ENCODE results near the gene PWP2.

Gene PWP2

DNA sequence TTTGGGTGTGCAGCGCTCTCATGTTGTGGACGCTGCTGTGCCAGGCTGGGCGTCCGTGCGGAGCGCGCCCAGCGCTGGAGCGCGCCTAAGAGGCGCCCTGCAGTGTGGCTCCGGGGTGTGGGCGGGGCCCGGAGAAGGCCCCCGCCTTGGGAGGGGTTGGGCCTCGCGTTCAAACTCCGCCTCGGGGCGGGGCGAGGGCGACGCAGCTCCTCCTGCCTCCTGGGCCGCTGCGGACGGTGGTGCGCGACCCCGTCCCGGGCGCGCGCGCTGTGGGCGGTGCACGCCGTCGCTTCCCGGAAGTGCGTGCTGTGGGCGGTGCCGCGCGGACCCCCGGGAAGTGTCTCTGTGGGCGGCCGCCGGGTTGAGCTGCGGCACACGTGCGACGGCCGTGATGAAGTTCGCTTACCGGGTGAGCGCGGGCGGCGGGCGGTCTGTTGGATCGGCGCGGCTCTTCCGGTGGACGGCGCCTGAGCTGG is at the start of gene PWP2:
PWP2 (plus strand) TSS at position 374 of the 476 bp plus-strand sequence; CDS start at position 392, 18 bp downstream.
- DNase-seq = peak; percentile 27

DNA sequence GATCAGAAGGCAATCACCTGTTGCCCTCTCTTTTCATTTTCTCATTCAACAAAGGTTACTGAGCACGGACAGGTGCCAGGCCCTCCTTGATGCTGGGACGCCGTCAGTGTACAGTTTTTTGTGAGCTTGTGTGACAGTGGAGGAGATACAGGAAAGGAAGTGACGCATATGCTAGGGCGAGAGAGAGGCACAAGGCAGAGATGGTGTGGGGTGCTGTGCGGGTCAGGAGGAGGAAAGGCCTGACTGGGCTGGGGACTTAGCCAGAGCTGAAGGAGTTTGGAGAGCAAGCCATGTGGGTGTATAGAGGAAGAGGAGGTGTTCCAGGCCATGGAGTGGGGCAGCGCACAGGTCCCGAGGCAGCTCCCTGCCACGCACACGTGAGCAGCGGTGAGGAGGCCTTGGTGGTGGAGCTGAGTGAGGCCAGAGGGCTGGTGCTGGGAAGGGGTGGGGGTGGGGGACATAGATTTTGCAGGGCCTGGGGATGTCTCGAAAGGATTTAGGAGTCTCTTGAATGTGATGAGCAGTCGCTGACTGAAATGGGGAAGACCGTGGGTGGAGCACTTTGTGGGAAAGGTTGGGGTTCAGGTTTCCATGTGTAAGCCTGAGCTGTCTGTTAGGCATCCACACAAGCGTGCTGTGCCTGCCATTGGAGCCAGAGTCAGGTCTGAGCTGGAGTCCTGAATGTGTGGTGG is 49.1 kb upstream of the PWP2 start:
- DNase-seq = no peak

DNA sequence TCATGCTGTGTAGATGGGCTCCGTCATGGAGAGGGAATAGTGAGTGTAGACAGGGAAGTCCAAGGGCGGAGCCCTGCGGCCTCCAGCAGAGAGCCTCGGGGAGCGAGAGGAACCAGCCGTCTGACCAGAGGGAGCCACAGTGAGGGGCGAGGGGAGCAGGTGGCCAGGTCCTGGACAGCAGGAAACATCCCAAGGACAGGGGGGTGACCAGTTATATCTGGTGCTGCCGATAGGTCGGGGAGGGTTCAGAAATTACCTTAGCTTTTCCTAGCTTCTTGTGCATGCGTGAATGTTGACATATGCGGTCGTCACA is 48.6 kb upstream of the PWP2 start:
- no peak for DNase-seq

- no peak for DNase-seq
Measured at GRCh38 chr21:44058981-44059380, 48.2 kb upstream of the PWP2 start.

GRCh38 chr21:44059710-44060109 is 47.5 kb upstream of the PWP2 start:
- DNase-seq = no peak

- no peak for DNase-seq
Measured at GRCh38 chr21:44062380-44062779, 44.8 kb upstream of the PWP2 start.

DNA sequence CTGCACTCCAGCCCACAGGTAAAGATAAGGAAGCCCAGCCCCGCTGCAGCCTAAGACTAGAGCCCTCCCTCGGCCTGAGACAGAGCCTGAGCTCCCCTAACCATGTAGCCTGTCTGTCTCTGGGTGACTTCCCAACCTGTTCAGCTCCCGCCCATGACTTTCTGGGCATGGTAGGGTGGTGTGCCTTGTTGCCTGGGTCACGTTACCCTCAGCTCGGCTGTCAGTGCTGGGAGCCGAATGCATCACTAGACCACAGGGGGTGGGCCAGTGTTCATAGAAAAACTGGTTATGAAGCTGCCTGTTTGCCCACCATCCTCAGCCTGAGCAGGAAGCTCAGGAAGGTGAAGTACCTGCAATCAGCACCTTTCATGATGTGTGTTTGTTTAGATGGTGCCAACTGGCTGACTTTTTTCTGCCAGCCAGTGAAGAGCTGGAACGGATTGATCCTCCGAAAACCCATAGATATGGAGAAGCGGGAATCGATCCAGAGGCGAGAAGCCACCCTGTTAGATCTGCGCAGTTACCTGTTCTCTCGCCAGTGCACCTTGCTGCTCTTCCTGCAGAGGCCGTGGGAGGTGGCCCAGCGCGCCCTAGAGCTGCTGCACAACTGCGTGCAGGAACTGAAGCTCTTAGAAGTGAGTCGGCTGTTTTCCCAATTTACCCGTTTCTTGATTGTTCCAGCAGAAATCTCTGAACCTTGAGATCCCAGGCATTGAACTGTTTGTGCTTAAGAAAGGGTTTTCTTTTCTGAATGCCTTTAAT is 43.9 kb upstream of the PWP2 start:
- DNase-seq = no peak

DNA sequence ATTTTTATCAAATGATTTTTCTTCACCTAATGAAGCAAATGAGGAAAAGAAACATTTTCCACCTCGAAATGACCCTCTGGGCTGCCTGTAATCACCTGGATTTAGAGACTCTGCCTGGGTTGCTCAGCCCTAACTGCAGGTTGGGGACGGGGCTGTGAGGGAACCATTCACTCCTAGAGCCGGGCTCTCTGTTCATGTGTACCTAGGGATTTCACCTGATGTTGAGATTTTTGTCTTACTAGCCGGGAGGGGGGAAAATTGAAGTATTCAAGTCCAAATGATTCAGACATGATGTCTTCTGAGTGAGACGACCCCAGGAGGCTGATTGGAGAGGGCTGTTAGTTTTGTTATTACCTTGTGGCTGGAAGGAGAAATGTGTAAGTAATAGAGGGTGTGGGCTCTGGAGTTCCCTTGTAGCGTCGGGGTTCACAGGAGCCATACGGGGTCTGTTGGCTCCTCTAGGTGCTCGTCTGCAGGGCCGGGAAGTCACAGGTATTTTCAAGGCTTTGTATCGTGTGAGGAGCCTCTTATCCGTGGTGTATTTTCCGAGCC is 42.3 kb upstream of the PWP2 start:
- DNase-seq = no peak

DNA sequence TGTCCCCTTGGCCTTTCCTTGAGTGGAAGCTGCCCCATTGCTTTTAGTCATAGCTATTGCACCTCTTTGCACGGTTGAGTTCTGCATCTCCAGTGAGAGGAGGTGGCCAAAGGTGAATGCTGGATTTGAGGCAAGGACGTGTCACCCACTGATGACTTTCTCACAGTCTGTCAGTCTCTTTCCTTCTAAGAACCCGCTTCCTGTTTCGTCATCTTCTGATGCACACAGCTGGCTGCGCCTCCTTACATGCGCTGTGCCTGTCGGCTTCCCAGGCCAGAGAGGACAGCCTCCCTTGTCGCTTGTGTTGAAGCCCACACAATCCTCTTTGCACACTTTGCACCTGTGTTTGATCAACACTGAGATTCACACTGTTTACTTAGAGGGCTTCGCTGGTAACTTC is 41.8 kb upstream of the PWP2 start:
- peak; percentile 84 for DNase-seq

GRCh38 chr21:44066116-44066515 is 41.1 kb upstream of the PWP2 start:
- DNase-seq = no peak

DNA sequence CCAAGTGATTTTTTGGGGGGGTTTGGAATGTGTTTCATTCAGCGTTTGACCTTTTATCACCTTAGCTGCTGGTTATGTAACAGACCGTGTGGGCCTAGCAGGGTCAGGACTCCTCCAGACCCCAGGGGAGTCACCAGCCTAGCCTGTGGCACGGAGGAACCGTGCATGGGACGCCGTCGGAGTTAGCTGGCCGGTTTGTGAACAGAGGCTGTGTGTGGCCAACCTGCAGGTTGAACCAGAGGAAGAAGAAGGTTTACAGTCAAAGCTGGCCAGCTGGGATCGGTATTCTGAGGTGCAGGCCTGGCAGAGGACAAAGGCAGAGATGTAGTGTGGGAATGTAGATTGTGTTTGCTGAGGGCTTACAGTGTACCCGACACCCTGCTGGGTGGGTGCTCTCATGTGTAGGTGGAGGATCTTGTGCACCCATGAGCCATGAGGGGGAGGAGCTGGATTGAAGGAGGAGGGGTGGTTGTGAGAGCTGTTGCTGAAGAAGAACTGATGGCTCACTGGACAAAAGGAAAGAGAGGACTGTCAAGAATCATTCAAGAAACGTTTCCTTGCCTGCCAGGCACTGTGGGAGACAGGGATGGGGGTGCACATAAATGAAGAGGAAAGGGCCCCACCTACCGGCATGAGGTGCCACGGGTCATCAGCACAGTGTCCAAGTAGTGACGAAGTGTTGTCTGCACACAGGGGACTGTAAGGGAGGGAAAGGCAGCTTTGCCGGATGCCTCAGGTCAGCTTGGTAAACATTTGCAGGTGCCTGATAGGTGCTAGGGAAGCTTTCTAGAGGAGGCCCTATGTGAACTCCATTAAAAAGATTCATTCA is 40.0 kb upstream of the PWP2 start:
- no peak for DNase-seq

DNA sequence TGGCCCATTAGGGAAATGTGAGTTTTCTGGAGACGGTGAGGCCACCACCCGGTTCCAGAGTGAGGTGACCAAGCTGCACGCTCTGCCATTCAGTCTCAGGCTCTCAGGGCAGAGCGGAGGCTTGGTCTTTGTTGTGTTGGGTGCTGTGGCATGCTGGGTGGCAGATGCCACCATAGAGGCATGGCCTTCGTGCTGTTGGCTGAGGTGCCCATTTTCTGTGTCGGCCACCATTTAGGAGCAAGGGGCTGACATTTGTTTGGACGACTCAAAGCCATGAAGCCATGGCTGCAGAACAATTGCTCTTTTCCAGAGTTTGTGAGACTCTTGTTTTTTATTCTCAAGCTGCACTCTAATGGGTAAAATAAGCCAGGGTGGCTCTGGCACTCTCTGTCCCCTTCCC is 36.8 kb upstream of the PWP2 start:
- no peak for DNase-seq

GRCh38 chr21:44071359-44072104 is 35.7 kb upstream of the PWP2 start:
- no peak for DNase-seq

DNA sequence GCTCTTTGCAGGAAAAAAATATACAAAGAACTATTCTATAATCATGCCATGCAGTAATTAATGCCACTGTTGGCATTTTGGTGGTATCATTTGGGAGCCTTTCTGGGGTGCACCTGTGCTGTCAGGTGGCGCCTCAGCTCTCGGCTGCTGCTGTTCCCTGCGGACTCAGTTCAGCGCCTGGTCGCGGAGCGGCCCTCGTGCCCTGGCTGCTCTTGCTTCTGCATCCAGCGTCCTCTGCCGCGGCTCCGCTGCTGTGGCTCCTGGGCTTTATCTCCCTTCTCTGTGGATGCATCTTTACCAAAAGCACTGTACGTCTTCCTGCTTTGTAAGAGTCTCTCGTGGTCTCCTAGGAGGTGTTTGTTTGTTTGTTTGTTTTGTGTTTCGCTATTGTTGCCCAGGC is 35.1 kb upstream of the PWP2 start:
- DNase-seq = no peak

- no peak for DNase-seq
Measured at GRCh38 chr21:44074315-44074958, 32.8 kb upstream of the PWP2 start.

DNA sequence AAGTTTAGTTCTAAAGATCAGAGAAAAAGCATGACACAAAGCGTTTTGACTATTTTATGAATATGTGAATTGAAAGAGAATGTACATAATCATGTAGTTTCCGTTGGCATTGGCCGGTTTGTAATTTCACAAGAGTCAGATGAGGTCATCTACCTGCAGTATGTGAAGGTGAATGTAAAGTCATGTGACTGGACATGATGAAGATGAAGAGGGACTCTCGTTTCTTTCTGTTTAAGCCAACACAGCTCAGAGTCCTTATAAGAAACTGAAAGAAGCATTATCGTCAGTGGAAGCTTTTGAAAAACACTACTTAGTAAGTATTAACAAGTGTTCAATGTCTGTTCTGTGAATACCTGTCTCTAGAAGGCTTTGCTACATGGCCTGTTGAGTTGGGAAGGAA is 30.9 kb upstream of the PWP2 start:
- no peak for DNase-seq

DNA sequence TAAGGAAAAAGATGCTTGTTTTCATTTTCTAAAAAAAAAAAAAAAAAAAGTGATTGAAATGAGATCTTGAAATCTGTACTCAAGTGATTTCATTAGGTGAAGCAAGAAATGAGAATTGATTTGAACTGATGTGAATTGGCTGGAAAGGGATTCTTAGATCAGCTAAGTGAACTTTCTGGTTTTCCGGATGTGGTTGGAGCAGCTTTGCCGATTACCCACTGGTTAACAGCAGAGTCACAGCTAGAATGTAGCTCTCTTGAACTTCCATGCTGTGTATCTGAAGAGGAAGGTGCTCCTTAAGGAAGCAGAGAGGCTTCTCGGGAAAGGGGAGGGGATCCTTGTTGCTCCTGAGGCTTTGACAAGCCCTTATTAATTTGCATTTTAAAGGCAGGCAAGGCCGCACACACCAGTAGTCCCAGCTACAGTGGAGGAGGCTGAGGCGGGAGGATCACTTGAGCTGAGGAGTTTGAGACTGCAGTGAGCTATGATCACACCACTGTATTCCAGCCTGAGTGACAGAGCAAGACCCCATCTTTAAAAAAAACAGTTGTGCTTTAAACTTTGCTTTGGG is 28.7 kb upstream of the PWP2 start:
- no peak for DNase-seq

DNA sequence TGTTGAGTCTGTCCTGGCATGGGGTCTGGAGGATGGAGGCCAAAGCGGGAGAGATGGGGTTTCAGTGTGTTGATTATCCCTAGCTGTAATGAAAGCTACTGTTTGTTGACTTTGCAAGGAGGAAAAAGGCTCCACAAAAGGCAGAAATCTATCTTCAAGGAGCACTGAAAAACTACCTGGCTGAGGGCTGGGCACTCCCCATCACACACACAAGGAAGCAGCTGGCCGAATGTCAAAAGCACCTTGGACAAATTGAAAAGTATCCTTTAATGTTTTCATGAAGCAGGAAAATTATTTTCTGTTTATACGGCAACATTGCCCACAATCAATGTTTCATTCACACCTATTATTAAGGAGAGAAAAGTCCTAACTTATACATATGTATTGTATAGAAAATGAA is 27.8 kb upstream of the PWP2 start:
- no peak for DNase-seq

DNA sequence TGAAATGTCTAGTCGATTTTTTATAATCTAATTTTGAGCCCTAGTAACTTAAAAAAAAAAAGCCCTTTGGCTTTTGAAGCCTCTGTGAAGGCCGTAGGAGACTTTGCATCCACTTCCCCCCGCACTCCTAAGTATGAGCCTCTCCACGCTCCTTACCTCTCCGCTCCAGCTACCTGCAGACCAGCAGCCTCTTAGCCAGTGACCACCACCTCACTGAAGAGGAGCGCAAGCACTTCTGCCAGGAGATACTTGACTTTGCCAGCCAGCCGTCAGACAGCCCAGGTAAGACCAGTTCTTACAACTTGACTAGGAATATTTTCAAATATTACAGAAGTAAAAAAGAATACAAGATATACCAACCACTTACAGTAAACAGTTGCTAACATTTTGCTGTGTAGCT is 27.4 kb upstream of the PWP2 start:
- no peak for DNase-seq

DNA sequence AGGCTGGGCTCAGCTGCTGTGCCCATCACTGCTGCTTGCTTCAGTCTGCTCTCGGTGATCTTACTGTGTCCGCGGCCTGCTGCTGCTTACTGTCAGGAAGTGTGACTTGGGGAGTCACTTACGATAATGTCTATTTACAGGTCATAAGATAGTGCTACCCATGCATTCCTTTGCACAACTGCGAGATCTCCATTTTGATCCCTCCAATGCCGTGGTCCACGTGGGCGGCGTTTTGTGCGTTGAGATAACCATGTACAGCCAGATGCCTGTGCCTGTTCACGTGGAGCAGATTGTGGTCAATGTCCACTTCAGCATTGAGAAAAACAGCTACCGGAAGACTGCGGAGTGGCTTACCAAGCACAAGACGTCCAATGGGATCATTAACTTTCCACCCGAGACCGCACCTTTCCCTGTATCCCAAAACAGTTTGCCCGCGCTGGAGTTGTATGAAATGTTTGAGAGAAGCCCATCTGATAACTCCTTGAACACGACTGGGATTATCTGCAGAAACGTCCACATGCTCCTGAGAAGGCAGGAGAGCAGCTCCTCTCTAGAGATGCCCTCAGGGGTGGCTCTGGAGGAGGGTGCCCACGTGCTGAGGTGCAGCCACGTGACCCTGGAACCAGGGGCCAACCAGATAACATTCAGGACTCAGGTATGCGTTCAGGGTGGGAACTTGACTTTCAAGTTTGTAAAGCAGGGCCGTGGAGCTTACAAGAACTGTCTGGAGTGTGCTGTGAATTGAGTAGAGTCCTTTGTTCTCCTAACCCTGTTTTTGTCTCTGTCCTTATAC is 24.4 kb upstream of the PWP2 start:
- no peak for DNase-seq

Data from GF-D8 (cell line).